Sigmoid colon (tissue), 4 donors: ENCODE measurements around the gene ZNF608.

ENCODE experiments used
- POLR2AphosphoS5 ChIP-seq, 4 donors: sonication (generic); formaldehyde crosslinking; IDR thresholded peaks; one replicate each; pipeline ENCODE4 v1.6.1; 2017; ENCODE audit warnings: antibody characterized with exemption in 4 of 4
- TF ChIP-seq, protein P1 (sequence below), 4 experiments: fragments of 450-650 bp in 3 of 4; fragments of 200-600 bp in 1 of 4; IDR thresholded peaks; one replicate each; pipeline ENCODE4 v1.5.1; 2016 to 2019; ENCODE audit warnings: antibody characterized with exemption in 4 of 4, mild to moderate bottlenecking in 3 of 4, moderate library complexity in 2 of 4

DNA sequence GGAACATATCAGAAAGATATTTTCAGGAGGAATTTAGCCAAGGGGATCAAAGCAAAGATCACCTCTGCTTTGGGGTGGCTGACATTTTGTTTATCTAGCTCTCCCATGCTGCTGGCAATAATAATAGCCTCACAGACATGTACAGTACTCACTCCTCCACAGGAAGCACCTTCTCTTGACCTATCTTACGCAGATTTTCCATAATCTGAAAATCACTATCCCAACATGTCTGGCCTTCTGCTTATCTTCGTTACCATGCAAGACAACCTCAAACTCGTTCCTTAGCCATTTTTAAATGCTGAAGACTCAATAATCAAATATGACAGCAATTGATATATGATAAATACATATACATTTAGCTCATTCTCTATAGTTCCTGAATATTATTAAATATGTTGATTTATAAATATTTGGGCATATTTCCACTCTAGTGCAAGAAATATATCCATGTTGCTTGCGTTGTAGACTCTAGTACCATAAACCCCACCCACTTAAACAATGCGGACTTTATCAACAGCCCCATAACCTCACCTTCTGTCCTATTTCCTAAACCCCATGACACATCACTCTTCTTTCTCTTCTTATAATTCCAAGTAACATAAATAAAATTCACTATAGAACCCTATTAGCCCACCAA lies 18.0 kb downstream of the ZNF608 start:
- TF ChIP-seq, protein P1, sequence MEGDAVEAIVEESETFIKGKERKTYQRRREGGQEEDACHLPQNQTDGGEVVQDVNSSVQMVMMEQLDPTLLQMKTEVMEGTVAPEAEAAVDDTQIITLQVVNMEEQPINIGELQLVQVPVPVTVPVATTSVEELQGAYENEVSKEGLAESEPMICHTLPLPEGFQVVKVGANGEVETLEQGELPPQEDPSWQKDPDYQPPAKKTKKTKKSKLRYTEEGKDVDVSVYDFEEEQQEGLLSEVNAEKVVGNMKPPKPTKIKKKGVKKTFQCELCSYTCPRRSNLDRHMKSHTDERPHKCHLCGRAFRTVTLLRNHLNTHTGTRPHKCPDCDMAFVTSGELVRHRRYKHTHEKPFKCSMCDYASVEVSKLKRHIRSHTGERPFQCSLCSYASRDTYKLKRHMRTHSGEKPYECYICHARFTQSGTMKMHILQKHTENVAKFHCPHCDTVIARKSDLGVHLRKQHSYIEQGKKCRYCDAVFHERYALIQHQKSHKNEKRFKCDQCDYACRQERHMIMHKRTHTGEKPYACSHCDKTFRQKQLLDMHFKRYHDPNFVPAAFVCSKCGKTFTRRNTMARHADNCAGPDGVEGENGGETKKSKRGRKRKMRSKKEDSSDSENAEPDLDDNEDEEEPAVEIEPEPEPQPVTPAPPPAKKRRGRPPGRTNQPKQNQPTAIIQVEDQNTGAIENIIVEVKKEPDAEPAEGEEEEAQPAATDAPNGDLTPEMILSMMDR (IDR thresholded peaks at IDR 0.05), result no peak
- TF ChIP-seq POLR2AphosphoS5 (IDR thresholded peaks at IDR 0.05), result no peak
